KOPT-K1 (cell line): ENCODE results near the gene ARRB1.
A peak's percentile ranks its signal among the peaks of the same experiment; 100 is the strongest.
"Not testable (repeated sequence)": the region's sequence is repeated elsewhere in the genome, so short reads cannot be mapped to it uniquely, and the experiment has no call there.

Experiments used
- H3K27ac ChIP-seq: fragments of 200-600 bp; sonication (generic); 2 replicates; pipeline ENCODE4 v1.5.1; 2016; ENCODE audit warnings: antibody characterized with exemption, mild to moderate bottlenecking, low read depth, low read length; ENCODE audit not compliant: poor library complexity, severe bottlenecking
- H3K36me3 ChIP-seq: fragments of 200-600 bp; sonication (generic); 2 replicates; pipeline ENCODE4 v1.5.1; 2017; ENCODE audit warnings: antibody characterized with exemption, mild to moderate bottlenecking, low read length, moderate library complexity; ENCODE audit not compliant: insufficient read depth
- H3K9me3 ChIP-seq: fragments of 200-600 bp; sonication (generic); 2 replicates; pipeline ENCODE4 v1.5.1; 2017; ENCODE audit warnings: antibody characterized with exemption, low read length, mild to moderate bottlenecking; ENCODE audit not compliant: insufficient read depth, poor library complexity, severe bottlenecking

The ARRB1 gene

DNA sequence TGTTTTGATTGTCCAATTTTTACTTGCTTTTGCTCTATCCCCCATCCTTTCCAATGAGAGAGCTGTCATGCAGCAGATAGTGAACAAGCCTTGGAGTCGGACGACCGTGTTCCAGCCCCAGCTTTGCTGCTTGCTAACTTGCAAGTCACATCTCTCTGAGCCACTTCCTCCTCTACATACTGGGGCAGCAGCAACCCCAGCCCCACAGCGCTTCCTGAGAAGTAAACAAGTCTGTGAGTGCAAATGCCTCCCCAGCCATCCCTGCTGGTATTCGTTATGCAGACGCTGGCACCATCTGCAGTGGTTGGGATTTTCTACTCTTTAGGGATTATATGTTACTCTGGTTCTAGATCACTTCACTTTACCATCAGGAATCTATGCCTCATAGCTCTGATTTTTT is 75.9 kb downstream of the ARRB1 start:
- H3K27ac ChIP-seq: peak overlapping the region; percentile 62
- H3K36me3 ChIP-seq: 0 out of 2 replicates have a peak, but pooled peaks cover 9% of the 10 kb centered on the region
- H3K9me3 ChIP-seq: no peaks in the 10 kb centered on the region

DNA sequence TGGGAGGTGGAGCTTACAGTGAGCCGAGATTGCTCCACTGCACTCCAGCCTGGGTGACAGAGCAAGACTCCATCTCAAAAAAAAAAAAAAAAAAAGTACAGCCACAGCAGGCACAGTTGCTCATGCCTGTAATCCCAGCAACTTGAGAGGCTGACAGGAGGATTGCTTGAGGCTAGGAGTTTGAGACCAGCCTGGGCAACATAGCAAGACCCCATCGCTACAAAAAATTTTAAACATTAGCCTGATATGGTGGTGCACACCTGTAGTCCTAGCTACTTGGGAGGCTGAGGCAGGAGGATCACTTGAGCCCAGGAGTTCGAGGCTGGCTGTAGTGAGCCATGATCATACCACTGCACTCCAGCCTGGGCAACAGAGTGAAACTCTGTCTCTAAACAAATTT is 76.7 kb downstream of the ARRB1 start:
- H3K9me3 ChIP-seq, H3K27ac ChIP-seq, H3K36me3 ChIP-seq: not testable (repeated sequence)

DNA sequence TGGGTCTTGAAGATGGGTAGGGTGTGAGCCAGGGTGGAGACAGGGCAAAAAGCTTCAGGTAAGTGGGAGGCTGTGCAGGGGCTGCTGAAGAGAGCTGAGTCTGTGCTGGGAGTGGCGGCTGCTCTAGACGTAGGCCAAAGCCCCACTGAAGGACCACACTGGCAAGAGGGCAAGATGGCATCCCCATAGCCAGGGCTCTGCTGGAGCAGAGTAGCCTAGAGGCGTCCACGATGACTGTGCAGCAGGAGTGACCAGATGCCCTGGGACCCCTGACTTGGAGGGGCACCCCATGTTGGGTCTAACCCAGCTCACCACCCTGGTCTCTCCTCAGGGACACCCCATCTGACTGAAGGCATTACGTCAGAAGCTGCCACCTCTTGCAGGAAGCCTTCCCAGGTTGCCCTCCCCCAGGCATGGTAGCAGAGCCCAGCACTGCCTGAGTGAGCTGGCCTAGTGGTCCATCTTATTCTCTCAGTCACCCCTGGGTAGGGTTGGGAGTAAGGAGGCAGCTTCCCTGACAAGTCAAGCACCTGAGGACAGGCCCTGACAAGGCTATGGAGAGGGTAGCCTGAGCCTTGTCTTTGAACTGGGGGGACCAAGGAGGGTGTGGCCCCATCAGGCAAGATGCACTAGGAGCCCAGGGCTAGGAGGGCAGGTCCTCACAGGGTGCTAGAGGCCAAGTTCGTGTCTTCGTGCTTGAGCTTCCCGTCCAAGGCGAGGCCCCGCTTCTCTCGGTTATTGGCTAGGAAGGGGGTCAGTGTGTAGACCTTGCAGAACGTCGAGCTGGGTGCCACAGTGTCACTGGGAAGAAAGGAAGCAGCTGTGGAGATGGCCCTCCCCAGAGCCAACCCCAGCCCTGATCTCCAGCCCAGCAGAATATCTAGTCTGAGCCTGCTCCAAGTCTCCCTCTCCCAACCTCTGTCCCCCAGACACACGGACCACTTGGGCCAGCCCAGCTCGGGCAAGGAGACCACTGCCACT is 77.8 kb downstream of the ARRB1 start:
- Histone ChIP-seq H3K27ac (no peak overlapping the region), H3K36me3 (0 out of 2 replicates have a peak, but pooled peaks cover 9% of the 10 kb centered on the region), H3K9me3 (no peaks in the 10 kb centered on the region)

DNA sequence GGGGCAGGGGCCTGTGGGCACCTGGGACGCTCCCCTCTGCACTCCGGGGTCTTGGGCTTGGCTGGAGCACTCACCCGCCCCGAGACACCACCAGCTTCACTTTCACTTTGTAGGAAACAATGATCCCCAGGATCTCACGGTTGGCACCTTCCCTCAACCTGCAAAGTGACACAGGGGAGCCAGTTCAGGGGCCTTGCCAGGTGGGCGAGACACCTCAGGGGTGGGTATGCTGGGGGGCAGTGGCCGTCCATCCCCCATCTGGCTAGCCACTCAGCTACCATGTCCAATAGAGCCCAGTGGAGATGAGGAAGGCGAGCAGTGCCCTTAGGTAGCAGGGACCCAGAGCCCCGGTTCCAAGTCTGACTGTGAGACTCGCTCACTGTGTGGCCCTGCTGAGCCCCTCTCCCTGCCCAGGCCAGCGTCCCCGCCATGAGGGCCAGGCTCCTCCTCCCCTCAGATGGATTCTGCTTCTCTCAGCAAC is 78.6 kb downstream of the ARRB1 start:
- Histone ChIP-seq H3K27ac (no peak overlapping the region), H3K9me3 (no peaks in the 10 kb centered on the region), H3K36me3 (0 out of 2 replicates have a peak, but pooled peaks cover 9% of the 10 kb centered on the region)

DNA sequence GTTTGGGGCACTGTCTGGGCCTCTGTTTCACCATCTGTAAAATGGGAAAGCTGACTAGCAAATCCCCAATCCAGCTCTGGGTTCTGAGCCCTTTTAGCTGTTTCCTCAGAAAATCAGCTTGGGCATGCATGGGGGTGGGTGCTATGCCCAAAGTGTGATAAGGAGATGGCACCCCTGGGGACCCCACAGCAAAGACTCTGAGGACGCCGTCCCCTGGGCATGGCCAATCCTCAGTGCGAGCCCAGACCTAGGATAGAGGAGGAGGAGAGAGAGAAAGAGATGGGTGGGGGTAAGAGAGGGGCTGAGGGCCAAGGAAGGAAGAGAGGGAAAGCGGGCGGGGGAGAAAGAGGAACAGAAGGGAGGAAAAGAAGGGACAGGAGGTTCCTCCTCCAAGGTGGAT is 79.1 kb downstream of the ARRB1 start:
- H3K27ac ChIP-seq: no peak overlapping the region
- H3K36me3 ChIP-seq: 0 out of 2 replicates have a peak, but pooled peaks cover 9% of the 10 kb centered on the region

DNA sequence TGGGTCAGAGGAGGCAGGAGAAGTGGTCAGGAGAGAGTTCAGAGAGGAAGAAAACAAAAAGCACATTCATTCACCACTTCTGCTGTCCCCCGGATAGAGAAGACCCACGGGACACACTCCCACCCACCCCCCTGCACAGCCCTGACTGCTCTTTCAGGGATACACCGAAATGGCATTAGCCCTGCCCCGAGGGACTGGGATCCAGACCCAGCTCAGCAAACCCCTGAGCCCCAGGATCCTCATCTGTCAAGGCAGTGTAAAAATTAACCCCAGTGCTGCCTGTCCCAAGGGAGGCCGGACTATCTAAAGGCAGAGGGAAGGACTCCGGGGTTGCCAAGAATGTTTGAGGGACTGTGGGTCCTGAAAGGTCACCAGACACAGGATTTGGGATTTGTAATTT is 79.7 kb downstream of the ARRB1 start:
- Histone ChIP-seq H3K27ac (no peak overlapping the region), H3K36me3 (peaks cover 9% of the 10 kb centered on the region; the same call in 1 of the 2 replicates), H3K9me3 (no peaks in the 10 kb centered on the region)

More for the DNA sequence above, 79.1 kb downstream of the ARRB1 start:
- no peaks in the 10 kb centered on the region for H3K9me3 ChIP-seq

DNA sequence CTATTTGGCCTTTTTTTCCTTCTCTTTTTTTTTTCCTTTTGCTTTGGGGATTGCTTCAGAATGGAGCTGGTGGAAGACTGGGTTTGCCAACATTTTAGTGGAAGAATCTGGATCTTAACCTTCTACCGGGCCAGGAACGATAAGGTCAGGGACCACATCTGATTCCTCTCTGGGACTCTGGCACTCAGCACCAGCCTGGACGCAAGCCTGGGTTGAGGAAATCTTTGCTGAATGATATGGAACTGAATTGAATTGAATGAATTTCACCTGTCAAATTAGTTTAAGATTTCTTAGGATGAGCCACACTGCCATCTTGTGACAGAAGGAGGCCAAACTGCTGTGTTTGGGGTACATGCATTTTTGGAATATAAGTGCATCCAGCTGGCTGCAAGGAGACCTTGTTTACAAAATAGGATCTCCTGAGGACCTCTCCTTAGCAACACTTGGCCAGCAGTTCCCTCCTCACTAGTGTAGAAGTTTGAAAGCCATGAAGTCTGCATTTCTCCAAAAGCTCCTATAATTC is 80.5 kb downstream of the ARRB1 start:
- H3K9me3 ChIP-seq: no peaks in the 10 kb centered on the region
- no peak overlapping the region for H3K27ac ChIP-seq
- H3K36me3 ChIP-seq: peaks cover 9% of the 10 kb centered on the region; the same call in 1 of the 2 replicates

DNA sequence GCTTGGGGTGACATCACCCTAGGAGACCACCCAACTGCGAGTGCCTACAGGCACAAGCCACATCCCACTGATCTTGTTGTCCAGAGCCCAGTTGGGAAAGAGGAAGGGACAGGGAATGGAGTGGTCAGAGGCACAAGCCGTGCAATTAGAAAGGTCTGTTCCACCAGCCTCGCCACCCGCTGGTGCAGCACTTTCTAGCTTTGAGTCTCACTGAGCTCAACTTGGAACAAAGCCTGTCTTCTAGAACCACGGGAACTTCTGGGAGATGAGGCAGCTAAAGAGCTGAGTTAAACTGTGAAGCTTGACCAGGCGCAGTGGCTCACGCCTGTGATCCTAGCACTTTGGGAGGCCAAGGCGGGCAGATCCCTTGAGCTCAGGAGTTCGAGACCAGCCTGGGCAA is 81.6 kb downstream of the ARRB1 start:
- H3K27ac ChIP-seq: no peak overlapping the region
- H3K36me3 ChIP-seq: peaks cover 9% of the 10 kb centered on the region; the same call in 1 of the 2 replicates
- H3K9me3 ChIP-seq: no peaks in the 10 kb centered on the region

DNA sequence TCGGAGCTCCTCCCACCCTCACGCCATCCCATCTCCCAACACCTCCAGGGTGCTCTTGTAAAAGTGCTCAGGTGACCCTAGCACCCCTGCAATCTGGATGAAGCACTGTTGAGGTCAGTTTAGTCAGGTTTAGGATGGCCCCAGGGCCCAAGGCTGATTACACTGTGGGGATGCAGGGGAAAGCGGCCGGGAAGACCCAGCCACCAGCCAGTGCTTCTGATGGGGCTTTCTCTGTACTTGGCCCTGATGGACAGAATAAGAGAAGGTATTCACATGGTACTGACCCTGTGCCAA is 82.1 kb downstream of the ARRB1 start:
- H3K9me3 ChIP-seq: no peaks in the 10 kb centered on the region
- H3K27ac ChIP-seq: no peak overlapping the region
- H3K36me3 ChIP-seq: peaks cover 9% of the 10 kb centered on the region; the same call in 1 of the 2 replicates

DNA sequence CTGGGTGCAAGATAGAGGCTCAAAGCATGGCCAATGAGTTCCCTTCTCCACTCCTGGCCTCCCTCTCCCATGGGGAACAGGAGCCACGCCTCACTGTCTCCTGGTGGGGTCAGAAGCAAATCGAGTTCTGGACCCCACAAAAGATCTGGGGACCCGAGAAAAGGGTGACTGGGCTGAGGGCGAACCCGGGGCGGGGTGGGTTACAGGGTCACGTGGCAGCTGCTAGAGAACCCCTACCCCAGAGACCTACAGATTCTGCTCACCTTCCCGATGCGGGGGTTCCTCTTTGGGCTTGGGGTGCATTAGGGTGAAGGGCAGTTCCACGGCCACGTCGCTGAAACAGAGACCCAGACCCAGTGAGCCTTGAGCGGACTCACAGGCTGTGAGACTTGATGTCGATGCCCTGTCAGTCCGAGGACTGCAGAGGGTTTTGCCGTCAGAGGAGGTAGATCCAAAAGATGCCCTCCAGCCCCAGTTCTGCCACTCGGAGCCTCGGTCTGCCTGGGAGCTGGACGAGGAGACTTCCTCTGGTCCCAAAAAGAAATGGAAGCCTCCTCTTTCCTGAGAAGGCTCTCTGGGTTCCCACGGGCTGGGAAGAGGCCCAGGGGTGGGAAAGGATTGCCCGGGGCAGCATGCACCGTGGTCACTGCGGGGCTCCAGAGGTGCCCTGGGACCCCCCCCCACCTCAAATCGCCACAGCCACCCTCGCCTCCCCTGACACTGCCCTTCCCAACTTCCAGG is 82.7 kb downstream of the ARRB1 start:
- H3K36me3 ChIP-seq: peaks cover 7% of the 10 kb centered on the region; the same call in 1 of the 2 replicates
- no peaks in the 10 kb centered on the region for H3K9me3 ChIP-seq
- H3K27ac ChIP-seq: no peak overlapping the region

DNA sequence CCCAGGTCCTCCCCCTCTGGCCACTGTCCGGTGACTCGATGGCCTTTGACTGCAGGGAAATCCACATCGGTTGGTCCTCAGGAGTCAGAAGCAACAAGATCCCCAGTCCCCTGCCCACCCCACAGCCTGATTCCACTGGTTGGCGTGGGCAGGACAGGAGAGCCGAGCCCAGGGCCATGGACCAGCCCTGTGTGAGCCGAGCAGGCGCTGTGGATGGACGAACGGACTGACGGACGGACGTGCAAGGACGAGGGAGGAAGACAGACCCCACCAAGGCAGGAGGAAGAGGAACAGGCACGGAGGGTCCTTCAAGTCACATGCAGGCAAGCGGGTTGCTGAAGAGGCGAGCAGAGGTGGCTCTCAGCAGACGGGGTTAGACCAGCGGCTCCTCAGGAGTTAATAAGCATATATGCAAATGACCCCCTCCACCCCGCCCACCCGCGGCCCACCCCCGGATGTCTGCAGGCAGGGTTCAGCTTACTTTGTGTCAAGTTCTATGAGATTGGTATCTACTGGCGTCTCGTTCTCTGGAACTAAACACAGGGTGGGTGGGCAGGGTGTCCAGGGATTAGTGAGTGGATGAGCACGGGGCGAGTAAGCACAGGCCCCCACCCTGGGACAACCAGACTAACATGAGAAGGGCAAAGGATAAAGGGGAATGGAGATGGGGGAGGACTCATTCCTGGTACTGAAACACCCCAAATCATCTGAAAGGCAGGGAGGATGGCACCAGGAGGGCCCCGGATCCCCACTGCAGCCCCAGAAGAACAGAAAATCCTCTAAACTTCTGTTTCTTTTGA is 84.1 kb downstream of the ARRB1 start:
- no peak overlapping the region for H3K27ac ChIP-seq
- H3K36me3 ChIP-seq: no peaks in the 10 kb centered on the region; the same call in 1 of the 2 replicates
- no peaks in the 10 kb centered on the region for H3K9me3 ChIP-seq

DNA sequence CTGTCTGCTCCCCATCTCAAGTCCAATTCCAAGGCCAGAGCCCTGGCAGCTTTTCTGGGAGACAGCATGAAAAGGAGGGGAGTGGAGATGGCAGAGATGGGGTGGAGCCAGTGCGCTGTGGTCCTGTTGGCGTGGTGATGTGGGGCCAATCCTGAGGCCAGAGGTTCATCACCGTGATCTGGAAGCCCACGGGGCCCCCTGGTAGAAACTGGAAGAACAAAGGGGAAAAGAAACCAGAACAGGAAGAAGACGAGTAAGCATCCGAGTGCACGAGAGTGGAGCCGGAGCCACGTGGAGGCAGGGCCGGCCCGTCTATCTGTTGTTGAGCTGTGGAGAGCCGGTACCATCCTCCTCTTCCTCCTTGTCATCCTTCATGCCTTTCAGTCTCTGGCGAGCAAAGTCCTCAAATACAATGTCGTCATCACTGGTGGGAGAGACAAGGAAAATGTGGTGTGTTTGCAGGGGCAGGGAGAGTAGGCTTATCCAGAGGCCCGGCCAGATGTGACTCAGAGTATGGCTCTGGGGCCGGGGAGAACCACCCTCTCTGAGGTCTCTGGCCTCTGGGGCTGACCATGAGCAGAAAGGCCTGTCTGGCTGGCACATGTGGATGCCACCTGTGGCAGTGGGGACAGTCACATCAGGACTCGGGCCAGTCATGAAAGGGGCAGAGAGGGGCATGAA is 85.5 kb downstream of the ARRB1 start:
- Histone ChIP-seq H3K36me3 (no peaks in the 10 kb centered on the region; the same call in 1 of the 2 replicates), H3K9me3 (no peaks in the 10 kb centered on the region), H3K27ac (no peak overlapping the region)

DNA sequence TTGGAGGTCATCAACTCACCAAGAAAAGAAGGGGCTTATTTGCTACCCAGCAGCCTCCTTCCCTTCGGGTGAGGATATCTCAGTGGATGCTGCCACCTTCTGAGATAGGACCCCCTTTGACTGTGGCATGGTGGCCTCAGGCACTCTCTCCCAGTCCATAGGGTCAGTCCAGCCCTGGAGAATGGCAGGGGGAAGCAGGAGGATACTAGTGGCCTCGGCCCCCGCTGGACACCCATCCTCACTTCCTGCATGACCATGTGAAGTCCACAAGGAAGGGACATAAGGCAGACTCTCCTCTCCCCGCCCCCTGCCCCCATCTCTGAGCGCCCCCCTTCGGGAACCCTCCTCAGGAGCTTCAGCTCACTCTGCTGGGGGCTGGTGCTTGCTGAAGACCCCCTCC is 86.5 kb downstream of the ARRB1 start:
- no peaks in the 10 kb centered on the region; the same call in 1 of the 2 replicates for H3K36me3 ChIP-seq
- H3K9me3 ChIP-seq: no peaks in the 10 kb centered on the region
- no peak overlapping the region for H3K27ac ChIP-seq

DNA sequence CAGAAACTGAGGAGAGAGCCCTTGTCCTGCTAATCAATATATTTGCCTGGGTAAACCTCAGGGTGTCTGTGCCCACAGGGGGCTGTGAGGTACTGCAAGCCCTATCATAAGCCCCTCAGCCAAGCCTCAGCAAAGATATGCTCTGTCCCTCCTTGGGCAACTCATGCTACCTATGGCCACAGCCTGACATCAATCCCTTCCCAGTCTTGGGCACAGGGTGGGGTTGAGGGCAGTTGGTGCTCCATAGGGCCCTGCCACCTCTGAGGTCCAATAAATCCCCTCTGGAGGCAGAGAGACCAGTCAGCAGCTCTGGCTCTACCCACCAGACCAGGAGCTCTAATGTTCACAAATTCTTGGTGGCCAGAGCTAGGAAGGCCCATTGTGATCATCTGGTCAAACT is 87.1 kb downstream of the ARRB1 start:
- H3K9me3 ChIP-seq: no peaks in the 10 kb centered on the region
- H3K36me3 ChIP-seq: no peaks in the 10 kb centered on the region; the same call in 1 of the 2 replicates
- no peak overlapping the region for H3K27ac ChIP-seq
